Measurements from ENCODE around the gene ASPA. TPM values are rescaled to one million over a fixed set of nuclear protein-coding genes. Genes with fewer than 3 reads are reported as not detected.

Gene ASPA
- total and polyA plus RNA-seq, 12 donors, result 0.26 to 2.9 (median 1.5) TPM

GRCh38 chr17:3479988-3480387 lies 4.2 kb downstream of the ASPA start:
- no peak for ATAC-seq
- H3K9me3 ChIP-seq, result no peaks in the 10 kb centered on the region
- H3K4me1 ChIP-seq, result peaks cover 0 to 9% (median 0%) of the 10 kb centered on the region in 9 donors
- TF ChIP-seq, protein P1, sequence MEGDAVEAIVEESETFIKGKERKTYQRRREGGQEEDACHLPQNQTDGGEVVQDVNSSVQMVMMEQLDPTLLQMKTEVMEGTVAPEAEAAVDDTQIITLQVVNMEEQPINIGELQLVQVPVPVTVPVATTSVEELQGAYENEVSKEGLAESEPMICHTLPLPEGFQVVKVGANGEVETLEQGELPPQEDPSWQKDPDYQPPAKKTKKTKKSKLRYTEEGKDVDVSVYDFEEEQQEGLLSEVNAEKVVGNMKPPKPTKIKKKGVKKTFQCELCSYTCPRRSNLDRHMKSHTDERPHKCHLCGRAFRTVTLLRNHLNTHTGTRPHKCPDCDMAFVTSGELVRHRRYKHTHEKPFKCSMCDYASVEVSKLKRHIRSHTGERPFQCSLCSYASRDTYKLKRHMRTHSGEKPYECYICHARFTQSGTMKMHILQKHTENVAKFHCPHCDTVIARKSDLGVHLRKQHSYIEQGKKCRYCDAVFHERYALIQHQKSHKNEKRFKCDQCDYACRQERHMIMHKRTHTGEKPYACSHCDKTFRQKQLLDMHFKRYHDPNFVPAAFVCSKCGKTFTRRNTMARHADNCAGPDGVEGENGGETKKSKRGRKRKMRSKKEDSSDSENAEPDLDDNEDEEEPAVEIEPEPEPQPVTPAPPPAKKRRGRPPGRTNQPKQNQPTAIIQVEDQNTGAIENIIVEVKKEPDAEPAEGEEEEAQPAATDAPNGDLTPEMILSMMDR (IDR thresholded peaks at IDR 0.05), result no peak
- no peaks in the 10 kb centered on the region for H3K36me3 ChIP-seq
- H3K27ac ChIP-seq, result no peak overlapping the region
- H3K4me3 ChIP-seq, result no peak overlapping the region
- DNase-seq, result no peak
- no peaks in the 10 kb centered on the region for H3K27me3 ChIP-seq
- WGBS, 2 donors, result 85 to 93% methylated on average over 3 of the region's 3 CpGs
- intact Hi-C loops (cut with DNase I), result no loop called here

- ATAC-seq (no peak), DNase-seq (no peak)
- intact Hi-C loops (cut with DNase I), result no loop called here
- WGBS, 2 donors, result 53 to 66% methylated on average over 3 of the region's 3 CpGs
- no peaks in the 10 kb centered on the region for H3K36me3 ChIP-seq
- H3K4me3 ChIP-seq, result no peak overlapping the region
- H3K27me3 ChIP-seq, result no peaks in the 10 kb centered on the region
- no peak overlapping the region for H3K27ac ChIP-seq
- H3K4me1 ChIP-seq, result no peaks in the 10 kb centered on the region
- no peaks in the 10 kb centered on the region for H3K9me3 ChIP-seq
- TF ChIP-seq, protein P1 (IDR thresholded peaks at IDR 0.05), result no peak
Measured at GRCh38 chr17:3482852-3483251, 7.1 kb downstream of the ASPA start.

DNA sequence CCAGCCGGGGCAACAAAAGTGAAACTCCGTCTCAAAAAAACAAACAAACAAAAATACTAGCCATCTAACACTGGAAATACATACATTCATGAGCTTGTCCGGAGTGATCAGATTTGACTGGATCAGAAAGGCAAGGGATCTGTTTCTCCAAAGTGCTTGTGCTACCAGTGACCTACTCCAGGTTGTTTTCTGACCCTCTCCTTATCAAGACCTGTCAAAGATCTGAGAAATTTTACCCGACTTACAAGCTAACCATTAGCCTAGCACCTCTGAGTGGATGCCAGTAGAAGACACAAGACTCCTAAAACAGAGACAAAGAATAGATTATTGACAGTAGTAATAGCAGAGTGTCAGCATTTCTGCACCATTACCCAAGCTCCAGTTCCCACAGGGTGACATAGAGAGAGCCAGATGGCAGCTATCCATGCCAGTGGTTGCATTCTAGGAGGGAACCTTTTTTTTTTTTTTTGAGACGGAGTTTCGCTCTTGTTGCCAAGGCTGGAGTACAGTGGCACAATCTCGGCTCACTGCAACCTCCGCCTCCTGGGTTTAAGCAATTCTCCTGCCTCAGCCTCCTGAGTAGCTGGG lies 9.8 kb downstream of the ASPA start:
- no peaks in the 10 kb centered on the region for H3K4me1 ChIP-seq
- TF ChIP-seq, protein P1 (IDR thresholded peaks at IDR 0.05), result no peak

DNA sequence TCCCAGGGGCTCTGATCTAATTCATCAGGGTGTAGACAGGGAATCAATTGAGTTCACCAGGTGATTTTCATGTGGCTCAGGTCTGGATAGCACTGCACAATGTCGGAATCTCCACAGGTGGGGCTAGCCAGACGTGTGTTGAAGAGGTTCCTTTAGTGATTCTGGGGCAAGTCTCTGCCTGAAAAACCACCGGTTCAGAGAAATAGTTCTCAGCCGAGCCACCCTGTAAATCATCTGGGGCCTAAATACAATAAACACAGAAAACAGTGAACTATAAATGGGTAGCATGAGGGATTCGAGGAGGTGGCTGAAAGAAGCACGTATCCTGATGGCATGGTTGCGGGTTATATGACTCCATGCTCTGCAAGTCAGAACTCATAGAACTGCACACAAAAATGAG lies 21.3 kb downstream of the ASPA start:
- Histone ChIP-seq H3K27me3 (no peaks in the 10 kb centered on the region), H3K4me1 (no peaks in the 10 kb centered on the region), H3K27ac (no peak overlapping the region), H3K4me3 (no peak overlapping the region), H3K9me3 (peaks cover 0 to 11% (median 0%) of the 10 kb centered on the region in 11 donors), H3K36me3 (no peaks in the 10 kb centered on the region)
- ATAC-seq (no peak), DNase-seq (no peak)
- 86 to 87% methylated on average over 7 of the region's 7 CpGs for WGBS, 2 donors
- TF ChIP-seq, protein P1 (IDR thresholded peaks at IDR 0.05), result no peak
- intact Hi-C loops (cut with DNase I), result no loop called here

More for the DNA sequence above, 9.8 kb downstream of the ASPA start:
- Histone ChIP-seq H3K27ac (no peak overlapping the region), H3K9me3 (no peaks in the 10 kb centered on the region), H3K4me3 (no peak overlapping the region), H3K36me3 (peaks cover 0 to 8% (median 0%) of the 10 kb centered on the region in 9 donors), H3K27me3 (no peaks in the 10 kb centered on the region)
- 76% methylated on average over 8 of the region's 8 CpGs for WGBS, 2 donors
- DNase-seq (no peak), ATAC-seq (peak in 1 of 8 donors; percentile 39)
- intact Hi-C loops (cut with DNase I), result no loop called here
